DND-41 (cell line): ENCODE data around the gene GALR2.

ENCODE experiments used
- ATAC-seq: fragments of 200-7000 bp; cut with Tn5 transposase; 3 replicates; pipeline ENCODE4 v1.9.1; 2021; ENCODE audit warnings: low read depth; ENCODE audit not compliant: insufficient read depth
- DNase-seq: peaks from one replicate; pipeline ENCODE4 v3.0.0-alpha.2; 2020
- H2AFZ ChIP-seq: 2 replicates; pipeline ENCODE4 v1.6.0; 2012; ENCODE audit warnings: low read depth, low read length
- H3K27ac ChIP-seq: 2 replicates; pipeline ENCODE4 v1.5.1; 2012; ENCODE audit warnings: low read length, inconsistent platforms
- H3K27me3 ChIP-seq: fragments of 200-600 bp; sonication (generic); 2 replicates; pipeline ENCODE4 v1.6.0; 2012; ENCODE audit warnings: low read length, mild to moderate bottlenecking, inconsistent platforms; ENCODE audit not compliant: insufficient read depth, poor library complexity
- H3K36me3 ChIP-seq: 2 replicates; pipeline ENCODE4 v1.5.1; 2012; ENCODE audit warnings: low read length, inconsistent platforms; ENCODE audit not compliant: insufficient read depth
- H3K4me1 ChIP-seq: 2 replicates; pipeline ENCODE4 v1.5.1; 2012; ENCODE audit warnings: mild to moderate bottlenecking, low read length; ENCODE audit not compliant: insufficient read depth
- H3K4me2 ChIP-seq: 2 replicates; pipeline ENCODE4 v1.6.0; 2012; ENCODE audit warnings: mild to moderate bottlenecking, moderate library complexity, low read length, inconsistent platforms; ENCODE audit not compliant: insufficient read depth
- H3K4me3 ChIP-seq, 2 experiments: fragments of 200-600 bp in 1 of 2; shearing (Covaris generic) in 1 of 2; 2 replicates each; pipeline ENCODE4 v1.5.1; 2012 to 2016; ENCODE audit warnings: inconsistent platforms in 2 of 2, low read length in 2 of 2, mild to moderate bottlenecking in 2 of 2, low read depth in 1 of 2, moderate library complexity in 1 of 2
- H3K79me2 ChIP-seq: 2 replicates; pipeline ENCODE4 v1.6.0; 2012; ENCODE audit warnings: low read length, inconsistent platforms; ENCODE audit not compliant: insufficient read depth
- H3K9ac ChIP-seq: 2 replicates; pipeline ENCODE4 v1.6.0; 2012; ENCODE audit warnings: low read depth, mild to moderate bottlenecking, inconsistent platforms, low read length, moderate library complexity
- H3K9me3 ChIP-seq: 2 replicates; pipeline ENCODE4 v1.5.1; 2012; ENCODE audit warnings: low read length, moderate library complexity, mild to moderate bottlenecking, inconsistent platforms; ENCODE audit not compliant: insufficient read depth, severe bottlenecking
- H4K20me1 ChIP-seq: 2 replicates; pipeline ENCODE4 v1.6.0; 2012; ENCODE audit warnings: low read length; ENCODE audit not compliant: insufficient read depth
- EZH2 ChIP-seq: IDR thresholded peaks from 3 replicates; pipeline ENCODE4 v1.6.1; 2012; ENCODE audit warnings: borderline replicate concordance, low read depth, mild to moderate bottlenecking, moderate library complexity, low read length, inconsistent platforms; ENCODE audit not compliant: severe bottlenecking
- TF ChIP-seq, protein P1 (sequence below): IDR thresholded peaks from 2 replicates; pipeline ENCODE4 v1.5.1; 2012; ENCODE audit warnings: borderline replicate concordance, low read length, moderate library complexity, mild to moderate bottlenecking; ENCODE audit not compliant: poor library complexity, severe bottlenecking; ENCODE audit errors: extremely low read depth

GALR2 gene

DNA sequence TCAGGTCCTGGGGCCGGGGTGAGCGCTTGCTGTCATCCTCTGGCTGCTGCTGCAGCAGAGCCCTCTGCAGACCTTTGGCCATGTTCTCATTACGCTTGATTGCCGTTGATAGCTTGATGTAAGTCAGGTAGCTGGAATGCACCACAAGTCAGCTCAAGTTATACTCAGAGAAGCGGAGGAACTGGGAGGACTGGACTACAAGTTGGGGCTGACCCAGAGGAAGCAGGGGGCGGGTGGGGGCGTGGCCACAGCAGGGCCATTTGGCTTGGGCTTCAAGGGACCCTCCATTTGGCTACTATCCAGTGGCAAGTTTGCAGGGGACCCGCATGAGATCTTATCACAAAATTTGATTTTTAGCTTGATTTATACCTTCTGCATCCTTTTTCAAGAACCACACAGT lies 28.5 kb upstream of the GALR2 start:
- Histone ChIP-seq H3K4me3 (no peak overlapping the region), H3K27me3 (no peaks in the 10 kb centered on the region), H2AFZ (no peak overlapping the region), H3K27ac (no peak overlapping the region), H4K20me1 (no peaks in the 10 kb centered on the region), H3K9me3 (no peaks in the 10 kb centered on the region), H3K79me2 (no peaks in the 10 kb centered on the region; the same call in 1 of the 2 replicates), H3K9ac (no peak overlapping the region), H3K4me1 (no peaks in the 10 kb centered on the region), H3K4me2 (no peak overlapping the region), H3K36me3 (peaks cover 96% of the 10 kb centered on the region)
- ATAC-seq = no peak
- TF ChIP-seq EZH2 = no peak
- TF ChIP-seq, protein P1, sequence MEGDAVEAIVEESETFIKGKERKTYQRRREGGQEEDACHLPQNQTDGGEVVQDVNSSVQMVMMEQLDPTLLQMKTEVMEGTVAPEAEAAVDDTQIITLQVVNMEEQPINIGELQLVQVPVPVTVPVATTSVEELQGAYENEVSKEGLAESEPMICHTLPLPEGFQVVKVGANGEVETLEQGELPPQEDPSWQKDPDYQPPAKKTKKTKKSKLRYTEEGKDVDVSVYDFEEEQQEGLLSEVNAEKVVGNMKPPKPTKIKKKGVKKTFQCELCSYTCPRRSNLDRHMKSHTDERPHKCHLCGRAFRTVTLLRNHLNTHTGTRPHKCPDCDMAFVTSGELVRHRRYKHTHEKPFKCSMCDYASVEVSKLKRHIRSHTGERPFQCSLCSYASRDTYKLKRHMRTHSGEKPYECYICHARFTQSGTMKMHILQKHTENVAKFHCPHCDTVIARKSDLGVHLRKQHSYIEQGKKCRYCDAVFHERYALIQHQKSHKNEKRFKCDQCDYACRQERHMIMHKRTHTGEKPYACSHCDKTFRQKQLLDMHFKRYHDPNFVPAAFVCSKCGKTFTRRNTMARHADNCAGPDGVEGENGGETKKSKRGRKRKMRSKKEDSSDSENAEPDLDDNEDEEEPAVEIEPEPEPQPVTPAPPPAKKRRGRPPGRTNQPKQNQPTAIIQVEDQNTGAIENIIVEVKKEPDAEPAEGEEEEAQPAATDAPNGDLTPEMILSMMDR = no peak
- DNase-seq = no peak

DNA sequence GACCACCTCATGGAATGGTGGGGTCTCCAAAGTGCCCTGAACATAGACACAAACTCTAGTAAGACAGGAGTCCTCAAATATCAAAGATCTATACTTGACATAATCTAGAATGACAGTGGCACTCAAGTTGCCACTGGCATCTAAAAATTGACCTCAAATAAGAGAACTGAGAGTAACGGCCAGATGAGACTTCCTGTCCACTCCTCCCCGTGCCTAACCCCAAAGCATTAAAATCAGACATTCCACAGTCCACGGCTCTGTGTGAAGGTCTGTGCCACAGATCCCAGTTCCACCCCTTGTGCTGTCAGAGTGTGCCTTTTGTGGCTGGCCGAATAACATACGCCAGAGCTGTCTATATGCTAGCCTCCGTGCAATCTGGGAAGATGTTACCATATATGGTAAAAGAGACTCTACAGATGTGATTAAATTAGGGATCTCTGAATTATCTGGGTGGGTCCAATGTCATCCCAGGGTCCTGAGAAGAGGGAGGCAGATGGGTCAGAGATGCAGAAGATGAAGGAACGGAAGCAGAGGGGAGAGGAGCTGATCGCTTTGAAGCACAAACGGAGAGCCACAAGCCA lies 26.5 kb upstream of the GALR2 start:
- Histone ChIP-seq H3K9me3 (no peaks in the 10 kb centered on the region), H3K79me2 (peaks cover 7% of the 10 kb centered on the region), H3K36me3 (peaks cover 95% of the 10 kb centered on the region), H3K4me3 (no peak overlapping the region), H3K9ac (no peak overlapping the region), H3K27ac (no peak overlapping the region), H3K4me2 (no peak overlapping the region), H3K27me3 (no peaks in the 10 kb centered on the region), H2AFZ (no peak overlapping the region), H3K4me1 (no peaks in the 10 kb centered on the region), H4K20me1 (no peaks in the 10 kb centered on the region)
- DNase-seq (no peak), ATAC-seq (no peak)
- TF ChIP-seq EZH2 = no peak
- TF ChIP-seq, protein P1 = no peak

DNA sequence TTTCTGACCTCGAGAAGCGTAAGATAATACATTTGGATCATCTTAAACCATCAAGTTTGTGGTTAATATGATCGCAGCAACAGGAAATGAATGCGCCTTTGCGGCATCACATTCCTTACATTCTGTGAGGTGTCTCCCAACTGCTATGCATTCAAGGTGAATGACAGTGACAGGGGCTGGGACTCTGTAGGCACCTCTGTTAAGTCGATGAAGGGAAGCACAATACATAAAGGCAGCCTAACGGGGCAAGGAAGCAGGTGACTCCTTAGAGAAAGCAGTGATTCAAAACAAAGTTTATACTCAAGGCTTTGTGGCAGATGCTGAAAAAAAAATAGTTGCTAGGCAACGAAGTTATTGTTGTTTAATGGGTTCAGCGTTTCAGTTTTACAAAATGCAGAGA lies 25.9 kb upstream of the GALR2 start:
- H3K4me2 ChIP-seq = no peak overlapping the region
- H3K27ac ChIP-seq = no peak overlapping the region

More for the DNA sequence above, 25.9 kb upstream of the GALR2 start:
- no peak for TF ChIP-seq EZH2
- TF ChIP-seq, protein P1 = no peak
- DNase-seq = no peak
- Histone ChIP-seq H3K4me1 (no peaks in the 10 kb centered on the region), H3K9me3 (no peaks in the 10 kb centered on the region), H3K36me3 (peaks cover 93% of the 10 kb centered on the region), H3K27me3 (no peaks in the 10 kb centered on the region), H4K20me1 (no peaks in the 10 kb centered on the region), H2AFZ (no peak overlapping the region), H3K79me2 (peaks cover 9% of the 10 kb centered on the region), H3K9ac (no peak overlapping the region), H3K4me3 (no peak overlapping the region)
- ATAC-seq = no peak
